COLO829 (cell line): ENCODE data around the gene GAK.

Source experiments
- DNase-seq: peaks from one replicate; pipeline ENCODE4 v3.0.0; 2012; ENCODE audit warnings: low spot score

Gene GAK

GRCh38 chr4:849478-850175 is 82.5 kb downstream of the GAK start:
- DNase-seq, result no peak

DNA sequence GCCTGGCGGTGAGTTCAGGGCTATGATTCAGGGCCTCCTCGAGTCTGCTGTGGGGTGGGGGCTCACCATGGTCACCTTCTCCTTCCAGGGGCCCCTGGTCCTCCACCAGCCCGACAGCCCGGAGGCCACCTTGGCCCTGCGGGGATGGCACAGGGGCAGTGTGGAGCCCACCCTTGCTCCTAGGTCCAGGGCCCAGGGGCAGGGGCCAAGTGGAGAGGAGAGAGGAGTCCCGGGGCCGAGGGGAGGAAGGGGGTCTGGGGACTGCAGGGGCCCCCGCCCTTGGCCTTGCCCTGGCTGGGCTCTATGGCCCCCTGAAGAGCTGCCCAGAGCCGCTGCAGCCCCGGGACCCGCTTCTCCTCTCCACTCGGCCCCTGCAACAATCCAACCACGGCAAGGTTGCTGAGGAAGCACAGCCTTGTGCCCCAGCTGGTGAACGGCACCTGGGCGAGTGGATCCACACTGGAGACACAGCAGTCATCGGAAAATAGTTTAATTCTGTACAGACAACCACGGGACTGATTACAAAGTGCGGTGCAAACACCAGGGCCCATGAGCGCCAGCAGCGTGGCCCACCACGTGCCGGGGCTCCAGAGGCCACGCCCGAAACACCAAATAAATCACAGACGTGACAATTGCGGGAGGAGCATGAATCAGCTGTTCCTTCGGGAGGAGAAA is 83.2 kb downstream of the GAK start:
- no peak for DNase-seq

- no peak for DNase-seq
Observed at GRCh38 chr4:848307-848691, 83.8 kb downstream of the GAK start.

DNA sequence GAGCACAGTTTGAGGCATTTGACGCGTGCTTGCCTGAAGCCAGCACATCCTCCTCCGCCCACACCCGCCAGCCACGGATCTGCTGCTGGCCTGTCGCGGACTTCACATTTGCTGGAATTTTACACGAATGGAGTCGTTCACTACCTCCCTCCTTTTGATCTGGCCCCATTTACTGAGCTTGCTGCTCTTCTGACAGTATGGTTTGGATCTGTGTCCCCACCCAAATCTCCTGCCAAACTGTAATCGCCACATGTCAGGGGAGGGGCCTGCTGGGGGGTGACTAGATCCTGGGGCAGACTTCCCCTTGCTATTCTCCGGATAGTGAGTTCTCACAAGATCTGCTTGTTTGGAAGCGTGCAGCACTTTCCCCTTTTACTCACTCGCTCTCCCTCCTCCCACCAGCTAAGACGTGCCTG is 86.3 kb downstream of the GAK start:
- DNase-seq, result no peak

DNA sequence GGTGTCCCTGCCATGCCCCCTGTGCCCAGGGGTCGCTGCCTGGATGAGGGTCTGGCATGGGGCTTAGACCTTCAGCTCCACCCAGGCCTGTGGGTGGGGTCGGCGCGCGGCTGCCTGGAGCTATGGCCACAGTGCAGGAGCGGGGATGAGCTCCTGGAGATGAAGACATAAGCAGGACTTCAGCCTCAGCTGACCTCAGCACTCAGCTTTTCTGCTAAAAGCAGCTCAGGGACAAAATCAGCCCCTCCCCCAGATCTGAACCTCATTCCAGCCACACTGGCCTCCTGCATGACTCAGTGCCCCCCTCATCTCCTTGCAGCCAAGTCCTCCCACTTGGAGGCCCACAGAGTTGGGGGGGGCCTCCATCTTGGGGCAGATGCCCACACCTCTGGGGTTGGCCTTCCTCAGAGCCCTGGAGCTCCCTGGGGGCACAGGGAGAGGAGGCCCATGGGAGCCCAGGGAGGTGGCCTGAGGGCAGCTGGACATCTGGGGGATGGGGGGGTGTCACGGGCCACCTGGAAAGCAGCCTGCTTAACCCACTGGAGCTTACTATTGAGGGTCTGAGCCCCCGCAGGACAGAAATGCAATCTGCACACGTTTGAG is 86.8 kb downstream of the GAK start:
- DNase-seq, result no peak

GRCh38 chr4:844752-845232 is 87.3 kb downstream of the GAK start:
- DNase-seq, result no peak

GRCh38 chr4:839675-840443 is 92.3 kb downstream of the GAK start:
- no peak for DNase-seq

DNA sequence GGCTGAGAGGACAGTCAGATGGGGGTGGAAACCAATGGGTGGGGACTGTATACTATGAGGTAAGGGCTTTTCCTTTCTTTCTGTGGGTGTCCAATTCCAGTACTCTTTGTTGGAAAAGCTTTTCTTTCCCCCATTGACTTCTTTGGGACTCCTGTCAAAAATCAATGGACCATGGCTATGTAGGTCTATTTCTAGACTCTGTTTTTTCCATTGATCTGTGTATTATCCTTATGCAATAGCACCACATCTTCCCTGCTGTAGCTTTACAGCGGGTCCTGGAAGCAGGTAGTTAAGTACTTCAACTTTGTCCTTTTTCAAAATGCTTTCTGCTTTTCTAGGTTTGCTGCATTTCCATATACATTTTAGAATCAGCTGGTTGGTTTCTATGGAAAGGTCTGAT is 94.3 kb downstream of the GAK start:
- DNase-seq, result no peak

DNA sequence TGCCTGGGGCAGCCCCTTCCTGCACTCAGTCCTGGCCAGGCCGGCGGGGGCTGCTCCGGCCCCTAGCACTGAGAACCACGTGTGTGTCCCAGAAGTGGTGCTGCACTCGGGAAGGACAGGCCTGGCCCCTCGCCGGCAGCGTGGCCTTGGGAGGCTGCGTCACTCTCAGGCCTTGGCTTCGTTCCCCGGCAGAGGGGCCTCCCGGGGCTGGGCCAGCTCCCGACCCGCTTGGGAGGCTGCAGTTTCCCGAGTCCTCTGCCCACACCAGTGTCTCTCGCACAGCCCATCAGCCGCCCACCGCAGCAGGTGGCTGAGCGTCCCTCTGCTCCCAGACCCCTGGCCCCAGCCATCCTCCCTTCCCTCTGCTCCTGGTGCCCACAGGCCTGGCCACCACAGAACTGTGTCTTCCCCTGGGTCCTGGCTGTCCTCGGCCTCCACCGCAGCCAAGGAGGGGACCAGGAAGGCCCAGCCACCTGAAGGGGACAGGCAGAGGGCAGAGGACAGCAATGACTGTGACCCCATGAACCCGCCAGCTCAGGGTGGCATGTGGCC is 95.3 kb downstream of the GAK start:
- DNase-seq, result no peak

GRCh38 chr4:836003-836511 is 96.1 kb downstream of the GAK start:
- DNase-seq, result no peak

DNA sequence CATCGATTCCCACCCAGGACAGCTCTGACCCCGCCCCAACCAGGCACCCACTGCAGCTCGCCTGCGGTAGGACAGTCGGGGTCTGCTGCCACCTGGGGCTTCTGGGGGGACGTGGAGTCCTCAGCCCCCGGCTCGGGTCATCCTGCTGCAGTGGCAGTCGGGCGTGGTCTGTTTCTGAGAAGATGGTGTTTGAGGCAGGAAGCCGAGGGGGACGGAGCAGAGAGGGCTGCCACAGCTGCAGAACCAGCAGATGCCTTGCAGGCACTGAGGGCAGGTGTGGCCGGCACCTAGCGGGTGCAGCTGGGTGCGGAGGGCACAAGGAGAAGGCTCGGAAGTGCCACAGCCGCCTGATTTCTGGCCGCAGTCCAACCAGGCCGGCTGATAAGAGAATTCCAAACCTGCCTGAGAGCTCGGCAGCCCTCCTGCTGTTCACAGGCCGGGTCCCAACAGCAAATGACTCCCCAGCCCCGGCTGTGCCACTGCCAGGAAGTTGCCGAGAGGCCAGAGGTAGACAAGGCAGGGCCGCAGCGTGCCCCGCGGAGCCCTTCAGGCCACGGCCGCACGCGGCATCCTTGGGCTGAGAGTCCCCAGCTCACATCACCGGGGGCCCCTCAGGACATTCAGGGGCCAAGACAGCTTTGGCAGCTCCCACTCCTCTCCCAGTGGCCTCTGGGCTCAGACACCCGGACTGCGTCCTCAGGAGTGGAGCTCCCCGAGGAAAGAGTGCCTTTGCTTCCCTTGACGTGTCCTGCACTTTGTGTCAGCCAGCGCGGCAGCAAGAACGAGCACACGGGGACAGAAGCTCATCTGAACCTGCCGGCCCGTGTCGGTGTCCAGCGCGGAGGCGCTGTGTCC is 96.7 kb downstream of the GAK start:
- no peak for DNase-seq

- DNase-seq, result no peak
Observed at GRCh38 chr4:834368-835147, 97.6 kb downstream of the GAK start.

GRCh38 chr4:833731-834367 is 98.3 kb downstream of the GAK start:
- no peak for DNase-seq

DNA sequence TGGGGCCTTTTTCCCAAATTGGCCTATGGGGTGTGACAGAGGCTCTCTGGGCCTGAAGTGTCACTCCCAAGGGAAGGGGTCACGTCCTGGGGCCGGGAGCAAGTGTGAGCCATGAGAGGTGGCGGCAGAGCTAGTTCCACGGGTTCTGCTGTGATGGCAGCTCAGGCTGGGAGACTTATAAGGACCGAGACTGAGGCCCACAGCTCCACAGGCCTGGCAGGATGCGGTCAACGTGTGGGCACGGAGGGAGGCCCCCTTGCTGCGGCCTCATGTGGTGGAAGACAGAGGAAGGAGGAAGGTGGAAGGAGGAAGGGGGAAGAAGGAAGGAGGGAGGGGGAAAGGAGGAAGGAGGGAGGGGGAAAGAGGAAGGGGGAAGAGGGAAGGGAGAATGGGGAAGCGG is 99.0 kb downstream of the GAK start:
- DNase-seq, result no peak

GRCh38 chr4:832536-832935 is 99.6 kb downstream of the GAK start:
- DNase-seq, result no peak

DNA sequence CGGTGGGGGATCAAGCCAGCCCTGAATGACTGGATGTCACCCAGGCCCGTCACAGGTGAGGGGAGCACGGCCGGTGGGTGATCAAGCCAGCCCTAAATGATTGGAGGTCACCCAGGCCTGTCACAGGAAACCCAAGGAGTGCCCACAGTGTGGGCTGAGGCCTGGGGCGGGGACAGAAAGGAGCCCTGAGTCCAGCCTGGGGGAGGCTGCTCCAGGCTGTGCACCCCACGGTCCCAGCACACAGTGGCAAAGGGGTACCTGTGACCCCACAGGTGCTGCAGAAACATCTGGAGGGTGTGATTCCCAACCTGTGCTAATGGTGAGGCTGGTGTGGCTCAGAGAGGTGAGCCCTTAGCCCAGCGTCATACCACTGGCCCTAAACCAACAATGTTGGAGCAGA is 100.0 kb downstream of the GAK start:
- no peak for DNase-seq

DNA sequence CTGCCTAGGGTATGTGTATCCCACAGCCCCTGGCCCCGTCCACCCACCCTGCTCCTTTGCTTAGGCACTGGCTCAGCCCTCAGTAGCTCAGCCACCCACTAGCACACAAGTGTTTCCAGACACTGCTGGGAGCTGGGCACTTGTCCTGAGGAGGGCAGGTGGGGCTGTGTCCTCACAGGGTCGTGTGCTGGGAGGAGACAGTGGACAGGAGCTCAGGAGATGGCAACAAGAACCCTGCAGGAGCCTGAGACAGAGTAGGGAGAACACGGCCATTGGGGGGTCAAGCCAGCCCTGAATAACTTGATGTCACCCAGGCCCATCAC is 100.7 kb downstream of the GAK start:
- no peak for DNase-seq

- no peak for DNase-seq
Observed at GRCh38 chr4:830601-831482, 101.3 kb downstream of the GAK start.
